Natural killer cell (primary cell): ENCODE results near the gene GALNT2. TPM values are rescaled to one million over a fixed set of nuclear protein-coding genes. Genes with fewer than 3 reads are reported as not detected.
A peak's percentile ranks its signal among the peaks of the same experiment; 100 is the strongest.

ENCODE experiments used
- ATAC-seq, 3 donors: fragments of 150-1000 bp in 2 of 3; fragments of 200-7000 bp in 1 of 3; cut with Tn5 transposase; 1 replicate in 1 of 3; 2 replicates in 2 of 3; pipeline ENCODE4 v1.10.0; 2021; ENCODE audit warnings: mild to moderate bottlenecking in 2 of 3, moderate library complexity in 2 of 3
- DNase-seq, 2 donors: peaks; one replicate each; pipeline versions ENCODE4 v3.0.0 to v3.0.0-alpha.2; 2013 to 2021; ENCODE audit warnings: mixed read lengths in 1 of 2
- H3K27ac ChIP-seq: one replicate; pipeline ENCODE4 v1.5.1; 2013; ENCODE audit warnings: mild to moderate bottlenecking, low read length
- H3K27me3 ChIP-seq: one replicate; pipeline ENCODE4 v1.6.1; 2013; ENCODE audit warnings: low read length; ENCODE audit not compliant: control insufficient read depth, insufficient read depth
- H3K36me3 ChIP-seq: one replicate; pipeline ENCODE4 v1.6.1; 2013; ENCODE audit warnings: low read length; ENCODE audit not compliant: control insufficient read depth, insufficient read depth
- H3K4me1 ChIP-seq: one replicate; pipeline ENCODE4 v1.6.1; 2013; ENCODE audit warnings: low read length; ENCODE audit not compliant: control insufficient read depth, insufficient read depth
- H3K4me3 ChIP-seq: one replicate; pipeline ENCODE4 v1.5.1; 2013; ENCODE audit warnings: low read length
- H3K9me3 ChIP-seq: one replicate; pipeline ENCODE4 v1.6.1; 2013; ENCODE audit warnings: low read length; ENCODE audit not compliant: control insufficient read depth, insufficient read depth
- H3K27ac Mint-ChIP-seq, 2 donors: one replicate each; pipeline ENCODE4 v1.8.0; 2022; ENCODE audit warnings: mild to moderate bottlenecking in 2 of 2, mixed read lengths in 2 of 2, moderate library complexity in 1 of 2
- H3K27me3 Mint-ChIP-seq, 2 donors: one replicate each; pipeline ENCODE4 v1.8.0; 2022; ENCODE audit warnings: low read depth in 2 of 2, mixed read lengths in 2 of 2
- H3K36me3 Mint-ChIP-seq: one replicate; pipeline ENCODE4 v1.8.0; 2022; ENCODE audit warnings: mixed read lengths
- H3K4me1 Mint-ChIP-seq, 2 donors: one replicate each; pipeline ENCODE4 v1.8.0; 2022; ENCODE audit warnings: mixed read lengths in 2 of 2
- H3K4me3 Mint-ChIP-seq: one replicate; pipeline ENCODE4 v1.8.0; 2022; ENCODE audit warnings: mild to moderate bottlenecking, moderate library complexity, mixed read lengths
- H3K9me3 Mint-ChIP-seq, 2 donors: one replicate each; pipeline ENCODE4 v1.8.0; 2022; ENCODE audit warnings: mixed read lengths in 2 of 2
- CTCF ChIP-seq: fragments of 200-600 bp; IDR thresholded peaks from one replicate; pipeline ENCODE4 v1.8.0; 2022; ENCODE audit warnings: antibody characterized with exemption
- WGBS: methylation state at CpG from one replicate; pipeline ENCODE4 v1.1.7; 2013; ENCODE audit warnings: missing lambda C conversion rate; ENCODE audit not compliant: insufficient coverage; 5-methylcytosine and 5-hydroxymethylcytosine counted together
- intact Hi-C: fragments of 100-400 bp; cut with micrococcal nuclease; formaldehyde crosslinking; loops from one replicate; pipeline ENCODE4 v1.14.2; 2022
- total RNA-seq, 4 donors: library from RNA; stranded (reverse); fragments of 120-200 nt in 1 of 4; gene quantifications; one replicate each; pipeline versions ENCODE4 v1.2.3 to v1.2.4, GENCODE V29; 2013 to 2022

Gene GALNT2
- total RNA-seq, 3 donors from 2014 or later (not counting 1 experiment from before 2014, with no cell fraction given): 31.2 to 53.6 (median 47.3) TPM

DNA sequence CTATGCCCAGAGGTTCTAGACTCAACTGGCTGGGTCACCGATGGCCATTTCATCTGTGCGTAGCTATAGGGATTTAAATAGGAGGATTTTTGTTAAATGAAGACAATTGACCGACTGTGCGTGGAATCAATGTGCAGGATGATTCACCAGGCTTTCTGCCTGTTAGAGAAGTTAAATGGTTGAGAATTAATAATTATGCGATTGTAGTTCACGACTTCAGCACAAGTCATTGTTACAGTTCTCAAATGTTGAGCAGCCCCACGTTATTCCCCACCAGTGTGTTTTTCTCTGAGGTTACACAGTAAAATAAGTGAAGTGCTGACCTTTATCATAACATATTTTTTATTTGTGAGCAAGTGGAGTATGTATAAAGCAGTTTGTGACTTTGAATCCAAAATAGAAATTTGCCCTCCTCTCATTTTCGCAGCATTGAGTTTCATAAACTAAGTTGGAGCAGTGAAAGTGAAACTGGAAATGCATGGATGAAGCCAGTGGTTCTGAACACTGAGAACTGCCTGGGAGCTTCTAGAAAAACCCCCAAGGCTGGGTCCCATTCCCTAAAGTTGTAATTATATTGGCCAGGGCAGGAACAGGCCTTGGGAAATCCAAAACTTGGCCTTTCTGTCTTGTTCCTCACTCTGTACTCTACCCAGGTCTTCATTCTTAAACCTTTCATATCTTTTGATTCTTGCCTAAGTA, 102.6 kb downstream of the GALNT2 start:
- no peak for TF ChIP-seq CTCF
- Histone ChIP-seq H3K4me1 (peaks cover 5% of the 10 kb centered on the region), H3K27ac (peak overlapping the region; percentile 41), H3K4me3 (no peak overlapping the region), H3K36me3 (no peaks in the 10 kb centered on the region), H3K9me3 (no peaks in the 10 kb centered on the region), H3K27me3 (no peaks in the 10 kb centered on the region)
- Mint-ChIP-seq H3K9me3 (no peaks in the 10 kb centered on the region), H3K27ac (peak overlapping the region; percentile 19 to 69), H3K4me1 (peaks cover 33 to 38% of the 10 kb centered on the region in 2 donors), H3K4me3 (peak overlapping the region; percentile 72), H3K27me3 (no peaks in the 10 kb centered on the region), H3K36me3 (no peaks in the 10 kb centered on the region)
- intact Hi-C loops: no loop called here
- ATAC-seq (peak in 2 of 3 donors; percentile 44 to 57), DNase-seq (peak in 1 of 2 donors; percentile 17)
- 63% methylated on average over 7 of the region's 8 CpGs for WGBS

- peak overlapping the region; percentile 19 to 69 for H3K27ac Mint-ChIP-seq
- WGBS: no CpG with 5 or more reads among the region's 1 CpG
- DNase-seq: no peak
- H3K27me3 Mint-ChIP-seq: no peaks in the 10 kb centered on the region
- Histone ChIP-seq H3K4me1 (peaks cover 9% of the 10 kb centered on the region), H3K4me3 (no peak overlapping the region), H3K27me3 (no peaks in the 10 kb centered on the region), H3K27ac (peak overlapping the region; percentile 41), H3K36me3 (no peaks in the 10 kb centered on the region), H3K9me3 (no peaks in the 10 kb centered on the region)
- H3K36me3 Mint-ChIP-seq: no peaks in the 10 kb centered on the region
- intact Hi-C loops: no loop called here
- ATAC-seq: no peak
- peak overlapping the region; percentile 72 for H3K4me3 Mint-ChIP-seq
- TF ChIP-seq CTCF: no peak
- peaks cover 39 to 43% of the 10 kb centered on the region in 2 donors for H3K4me1 Mint-ChIP-seq
- no peaks in the 10 kb centered on the region for H3K9me3 Mint-ChIP-seq
Measured at GRCh38 chr1:230170153-230170547, 103.1 kb downstream of the GALNT2 start.

GRCh38 chr1:230170622-230171021, 103.6 kb downstream of the GALNT2 start:
- WGBS: 92% methylated on average over 2 of the region's 2 CpGs
- H3K4me3 Mint-ChIP-seq: peak overlapping the region; percentile 72
- H3K9me3 Mint-ChIP-seq: no peaks in the 10 kb centered on the region
- TF ChIP-seq CTCF: no peak
- Histone ChIP-seq H3K27ac (no peak overlapping the region), H3K27me3 (no peaks in the 10 kb centered on the region), H3K4me3 (no peak overlapping the region), H3K9me3 (no peaks in the 10 kb centered on the region), H3K36me3 (no peaks in the 10 kb centered on the region), H3K4me1 (peaks cover 11% of the 10 kb centered on the region)
- intact Hi-C loops: no loop called here
- no peaks in the 10 kb centered on the region for H3K36me3 Mint-ChIP-seq
- no peak for DNase-seq
- no peaks in the 10 kb centered on the region for H3K27me3 Mint-ChIP-seq
- H3K4me1 Mint-ChIP-seq: peaks cover 42 to 44% of the 10 kb centered on the region in 2 donors
- H3K27ac Mint-ChIP-seq: peak overlapping the region; percentile 19 to 69
- ATAC-seq: no peak
